ENCODE measurements around the gene CENPW. TPM values are rescaled to one million over a fixed set of nuclear protein-coding genes. Genes with fewer than 3 reads are reported as not detected.
A peak's percentile ranks its signal among the peaks of the same experiment; 100 is the strongest.

Gene CENPW
- total RNA-seq, 1 experiment from 2014 or later = 46.9 TPM

DNA sequence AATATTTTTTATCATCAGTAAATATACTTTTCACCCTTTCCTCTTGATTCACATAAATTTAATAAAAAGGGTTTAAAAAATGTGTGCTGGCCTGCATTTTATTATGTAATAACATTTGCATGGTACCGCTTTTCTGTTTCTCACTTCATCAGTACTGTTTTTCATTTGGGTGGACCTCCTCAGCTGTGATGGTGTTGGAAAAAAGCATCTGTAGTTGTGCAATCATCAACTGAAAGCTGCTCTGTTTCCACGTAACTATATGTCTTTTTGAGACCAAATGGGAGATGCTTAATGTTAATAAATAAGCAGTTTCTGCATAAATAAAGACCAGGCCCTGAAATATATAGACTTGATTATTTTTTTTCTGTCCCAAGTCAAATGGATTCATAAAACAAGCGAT is 31.6 kb upstream of the CENPW start:
- Histone ChIP-seq H3K27ac (ENCODE audit: low read depth, low read length) (no peak overlapping the region), H3K9me3 (ENCODE audit: control insufficient read depth in 1 of 2, insufficient read depth in 1 of 2, low read depth in 1 of 2, low read length in 2 of 2) (no peaks in the 10 kb centered on the region), H3K4me3 (replicated peaks in 1 of 2; ENCODE audit: low read depth in 1 of 2, low read length in 2 of 2) (no peak overlapping the region), H3K79me2 (ENCODE audit: insufficient read depth, low read length) (no peaks in the 10 kb centered on the region), H3K27me3 (ENCODE audit: insufficient read depth, low read length) (no peaks in the 10 kb centered on the region), H3K36me3 (ENCODE audit: control insufficient read depth in 1 of 2, insufficient read depth in 2 of 2, low read length in 2 of 2) (no peaks in the 10 kb centered on the region), H3K4me1 (ENCODE audit: control insufficient read depth in 1 of 2, insufficient read depth in 2 of 2, low read length in 2 of 2) (no peaks in the 10 kb centered on the region), H2AFZ (ENCODE audit: low read depth, low read length, poor library complexity, severe bottlenecking) (no peak overlapping the region), H3K9me2 (ENCODE audit: insufficient read depth) (no peaks in the 10 kb centered on the region), H3K9ac (ENCODE audit: low read length) (no peak overlapping the region), H3K4me2 (ENCODE audit: low read length) (no peak overlapping the region), H4K20me1 (ENCODE audit: insufficient read depth) (no peaks in the 10 kb centered on the region)
- DNase-seq (ENCODE audit: low read depth, low spot score) = no peak
- ATAC-seq = no peak
- intact Hi-C loops (cut with micrococcal nuclease) = no loop called here
- no TSS peak for BruUV-seq (replicated peaks)
- CTCF ChIA-PET = no interaction called here
- TF ChIP-seq CEBPB (IDR thresholded peaks at IDR 0.05; ENCODE audit: low read depth) (no peak), TCF7L2 (IDR thresholded peaks at IDR 0.05; ENCODE audit: borderline replicate concordance, extremely low read depth, insufficient read depth, insufficient read length) (no peak), RAD21 (IDR thresholded peaks at IDR 0.05; ENCODE audit: low read depth) (no peak), EGR1 (IDR thresholded peaks at IDR 0.05; ENCODE audit: low read depth) (no peak)
- TF ChIP-seq, protein P1, sequence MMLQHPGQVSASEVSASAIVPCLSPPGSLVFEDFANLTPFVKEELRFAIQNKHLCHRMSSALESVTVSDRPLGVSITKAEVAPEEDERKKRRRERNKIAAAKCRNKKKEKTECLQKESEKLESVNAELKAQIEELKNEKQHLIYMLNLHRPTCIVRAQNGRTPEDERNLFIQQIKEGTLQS (IDR thresholded peaks at IDR 0.05) = no peak
- RAD21 ChIA-PET (ENCODE audit: low non-redundant PET in 1 of 2, low total read pairs in 2 of 2, uncharacterized antibody in 2 of 2, unreplicated experiment in 2 of 2) = no interaction called here
- POLR2A ChIA-PET = no interaction called here

DNA sequence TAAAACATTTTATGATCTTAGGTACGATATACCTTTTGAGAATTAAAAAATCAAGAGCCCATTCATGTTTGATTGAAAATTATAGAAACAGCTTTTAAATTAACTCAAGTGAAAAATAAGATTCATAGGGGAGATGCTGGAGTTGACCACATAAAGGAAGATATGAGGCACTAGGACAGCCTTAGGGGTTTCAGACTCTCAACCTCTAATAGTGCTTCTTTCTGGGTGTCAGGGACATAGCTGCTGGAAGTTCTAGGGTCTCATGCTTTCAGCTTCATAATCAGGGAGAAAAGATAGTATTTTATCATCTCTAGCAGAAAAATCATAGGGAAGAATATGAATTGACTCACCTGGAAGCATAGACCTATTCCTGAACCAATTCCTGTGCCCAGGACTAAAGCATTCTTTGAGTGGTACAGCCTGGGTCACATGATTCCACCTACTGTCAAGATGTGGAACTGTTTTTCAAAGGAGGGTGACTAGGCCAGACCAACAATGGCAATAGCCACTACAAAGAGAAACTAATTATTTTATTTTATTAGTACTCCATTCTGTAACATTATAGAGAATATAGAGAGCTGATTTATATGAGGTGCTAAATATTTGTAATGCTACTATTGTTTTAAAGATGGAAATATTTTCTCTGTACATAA is 27.8 kb upstream of the CENPW start:
- intact Hi-C loops (cut with micrococcal nuclease) = loop anchor here (5.0 kb wide), 1 partner anchor 315 kb away; no protein-coding TSS in a partner anchor
- POLR2A ChIA-PET = no interaction called here
- H2AFZ ChIP-seq (ENCODE audit: low read depth, low read length, poor library complexity, severe bottlenecking) = no peak overlapping the region
- no peak overlapping the region for H3K9ac ChIP-seq (ENCODE audit: low read length)
- RAD21 ChIA-PET (ENCODE audit: low non-redundant PET in 1 of 2, low total read pairs in 2 of 2, uncharacterized antibody in 2 of 2, unreplicated experiment in 2 of 2) = no interaction called here
- TF ChIP-seq RAD21 (IDR thresholded peaks at IDR 0.05; ENCODE audit: low read depth) (peak; percentile 33), CBX3 (IDR thresholded peaks at IDR 0.05; ENCODE audit: low read depth) (no peak)
- TF ChIP-seq, protein P2, sequence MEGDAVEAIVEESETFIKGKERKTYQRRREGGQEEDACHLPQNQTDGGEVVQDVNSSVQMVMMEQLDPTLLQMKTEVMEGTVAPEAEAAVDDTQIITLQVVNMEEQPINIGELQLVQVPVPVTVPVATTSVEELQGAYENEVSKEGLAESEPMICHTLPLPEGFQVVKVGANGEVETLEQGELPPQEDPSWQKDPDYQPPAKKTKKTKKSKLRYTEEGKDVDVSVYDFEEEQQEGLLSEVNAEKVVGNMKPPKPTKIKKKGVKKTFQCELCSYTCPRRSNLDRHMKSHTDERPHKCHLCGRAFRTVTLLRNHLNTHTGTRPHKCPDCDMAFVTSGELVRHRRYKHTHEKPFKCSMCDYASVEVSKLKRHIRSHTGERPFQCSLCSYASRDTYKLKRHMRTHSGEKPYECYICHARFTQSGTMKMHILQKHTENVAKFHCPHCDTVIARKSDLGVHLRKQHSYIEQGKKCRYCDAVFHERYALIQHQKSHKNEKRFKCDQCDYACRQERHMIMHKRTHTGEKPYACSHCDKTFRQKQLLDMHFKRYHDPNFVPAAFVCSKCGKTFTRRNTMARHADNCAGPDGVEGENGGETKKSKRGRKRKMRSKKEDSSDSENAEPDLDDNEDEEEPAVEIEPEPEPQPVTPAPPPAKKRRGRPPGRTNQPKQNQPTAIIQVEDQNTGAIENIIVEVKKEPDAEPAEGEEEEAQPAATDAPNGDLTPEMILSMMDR (IDR thresholded peaks at IDR 0.05 in 2 of 3, conservative IDR thresholded peaks at IDR 0.05 in 1 of 3; ENCODE audit: borderline replicate concordance in 1 of 3, insufficient read depth in 1 of 3, low read depth in 2 of 3, low read length in 2 of 3) = peak in 2 of 3 experiments; percentile 38; a peak in 3 of 6 replicates
- H3K9me3 ChIP-seq (ENCODE audit: control insufficient read depth in 1 of 2, insufficient read depth in 1 of 2, low read depth in 1 of 2, low read length in 2 of 2) = no peaks in the 10 kb centered on the region
- no peaks in the 10 kb centered on the region for H3K4me1 ChIP-seq (ENCODE audit: control insufficient read depth in 1 of 2, insufficient read depth in 2 of 2, low read length in 2 of 2)
- H3K27ac ChIP-seq (ENCODE audit: low read depth, low read length) = no peak overlapping the region
- no peaks in the 10 kb centered on the region for H3K9me2 ChIP-seq (ENCODE audit: insufficient read depth)
- ATAC-seq (peak; percentile 96), DNase-seq (ENCODE audit: low read depth, low spot score) (peak; percentile 18)
- no peaks in the 10 kb centered on the region for H4K20me1 ChIP-seq (ENCODE audit: insufficient read depth)
- H3K27me3 ChIP-seq (ENCODE audit: insufficient read depth, low read length) = no peaks in the 10 kb centered on the region
- no TSS peak for BruUV-seq (replicated peaks)
- H3K36me3 ChIP-seq (ENCODE audit: control insufficient read depth in 1 of 2, insufficient read depth in 2 of 2, low read length in 2 of 2) = no peaks in the 10 kb centered on the region
- H3K79me2 ChIP-seq (ENCODE audit: insufficient read depth, low read length) = no peaks in the 10 kb centered on the region
- no peak overlapping the region for H3K4me2 ChIP-seq (ENCODE audit: low read length)
- H3K4me3 ChIP-seq (replicated peaks in 1 of 2; ENCODE audit: low read depth in 1 of 2, low read length in 2 of 2) = no peak overlapping the region
- CTCF ChIA-PET = no interaction called here
